Measurements from ENCODE around the gene CSF2. TPM values are rescaled to one million over a fixed set of nuclear protein-coding genes. Genes with fewer than 3 reads are reported as not detected.

Gene CSF2
- total and polyA plus RNA-seq, 2 of the 4 experiments (the other 2 are of a cell fraction): 0.31 TPM; not detected in 1

DNA sequence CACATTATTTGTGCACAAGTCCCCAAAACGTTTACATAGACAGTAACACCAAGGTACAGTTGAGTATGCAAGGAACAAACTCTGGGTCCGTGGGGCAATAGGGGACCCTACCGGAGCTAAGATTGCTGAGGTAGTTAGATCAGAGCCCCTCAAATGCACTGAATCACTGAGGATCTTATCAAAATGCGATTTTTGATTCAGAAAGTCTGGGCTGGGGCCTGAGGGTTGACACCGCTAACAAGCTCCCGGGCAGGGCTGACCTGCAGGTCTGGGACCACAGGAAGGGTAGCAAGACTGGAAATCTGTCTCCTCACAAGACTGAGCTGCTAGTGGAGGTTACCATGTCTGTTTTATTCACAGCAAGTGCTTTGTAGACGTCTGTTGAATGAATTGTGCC is 14.9 kb upstream of the CSF2 start:
- no peak overlapping the region for H2AK9ac ChIP-seq (replicated peaks; ENCODE audit: low read depth, low read length, poor library complexity)
- POLR2A ChIA-PET (ENCODE audit: unreplicated experiment): no interaction called here
- H3K9ac ChIP-seq (ENCODE audit: low read depth, low read length): no peak overlapping the region
- H3K27ac ChIP-seq (ENCODE audit: insufficient read depth, low read length): no peak overlapping the region
- no peak overlapping the region for H2BK15ac ChIP-seq (ENCODE audit: low read depth, low read length)
- no TSS peak for BruUV-seq (replicated peaks)
- no peaks in the 10 kb centered on the region for H4K20me1 ChIP-seq (ENCODE audit: insufficient read depth, low read length)
- intact Hi-C loops (cut with micrococcal nuclease): no loop called here
- no peak overlapping the region for H3K4me3 ChIP-seq (ENCODE audit: insufficient read depth, low read depth, low read length)
- no peak overlapping the region for H3K56ac ChIP-seq (ENCODE audit: extremely low read depth, insufficient read depth, low read length)
- no peak overlapping the region for H4K8ac ChIP-seq (ENCODE audit: low read depth in 2 of 2, low read length in 2 of 2)
- H3K36me3 ChIP-seq (ENCODE audit: control insufficient read depth, insufficient read depth, low read length): no peaks in the 10 kb centered on the region
- 57% methylated on average over 4 of the region's 7 CpGs; no CpG with 5 or more reads in 1 of the 2 experiments for WGBS, 2 experiments (ENCODE audit: extremely low coverage in 2 of 2, insufficient read length in 1 of 2)
- H3K27me3 ChIP-seq (ENCODE audit: control insufficient read depth, insufficient read depth, low read length): peaks cover 17% of the 10 kb centered on the region; the same call in 1 of the 2 replicates
- no peak overlapping the region for H3K4me2 ChIP-seq (ENCODE audit: low read depth, low read length)
- no peak for TF ChIP-seq MXI1 (IDR thresholded peaks at IDR 0.05; ENCODE audit: borderline replicate concordance, low read depth, low read length)
- TF ChIP-seq CHD1 (IDR thresholded peaks at IDR 0.05; ENCODE audit: low read depth, low read length): no peak
- TF ChIP-seq MAZ (IDR thresholded peaks at IDR 0.05; ENCODE audit: borderline replicate concordance, low read depth, low read length): no peak
- TF ChIP-seq MAFK (IDR thresholded peaks at IDR 0.05; ENCODE audit: low read depth, low read length): no peak
- TF ChIP-seq POLR2A (IDR thresholded peaks at IDR 0.05; ENCODE audit: low read depth, low read length): no peak
- no peak for TF ChIP-seq SMC3 (IDR thresholded peaks at IDR 0.05; ENCODE audit: low read depth, low read length)
- TF ChIP-seq, protein P1, sequence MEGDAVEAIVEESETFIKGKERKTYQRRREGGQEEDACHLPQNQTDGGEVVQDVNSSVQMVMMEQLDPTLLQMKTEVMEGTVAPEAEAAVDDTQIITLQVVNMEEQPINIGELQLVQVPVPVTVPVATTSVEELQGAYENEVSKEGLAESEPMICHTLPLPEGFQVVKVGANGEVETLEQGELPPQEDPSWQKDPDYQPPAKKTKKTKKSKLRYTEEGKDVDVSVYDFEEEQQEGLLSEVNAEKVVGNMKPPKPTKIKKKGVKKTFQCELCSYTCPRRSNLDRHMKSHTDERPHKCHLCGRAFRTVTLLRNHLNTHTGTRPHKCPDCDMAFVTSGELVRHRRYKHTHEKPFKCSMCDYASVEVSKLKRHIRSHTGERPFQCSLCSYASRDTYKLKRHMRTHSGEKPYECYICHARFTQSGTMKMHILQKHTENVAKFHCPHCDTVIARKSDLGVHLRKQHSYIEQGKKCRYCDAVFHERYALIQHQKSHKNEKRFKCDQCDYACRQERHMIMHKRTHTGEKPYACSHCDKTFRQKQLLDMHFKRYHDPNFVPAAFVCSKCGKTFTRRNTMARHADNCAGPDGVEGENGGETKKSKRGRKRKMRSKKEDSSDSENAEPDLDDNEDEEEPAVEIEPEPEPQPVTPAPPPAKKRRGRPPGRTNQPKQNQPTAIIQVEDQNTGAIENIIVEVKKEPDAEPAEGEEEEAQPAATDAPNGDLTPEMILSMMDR (conservative IDR thresholded peaks at IDR 0.05; ENCODE audit: low read depth, low read length): no peak
- no peak for TF ChIP-seq RAD21 (IDR thresholded peaks at IDR 0.05; ENCODE audit: low read length)
- no peak for TF ChIP-seq NFE2L2 (IDR thresholded peaks at IDR 0.05; ENCODE audit: low read depth, low read length)
- TF ChIP-seq FOS (IDR thresholded peaks at IDR 0.05; ENCODE audit: low read depth, low read length): no peak
- H3K14ac ChIP-seq (replicated peaks; ENCODE audit: low read depth, low read length): no peak overlapping the region
- H2BK120ac ChIP-seq (ENCODE audit: low read depth, low read length): no peak overlapping the region
- no peak overlapping the region for H3K23ac ChIP-seq (ENCODE audit: low read depth, low read length)
- ATAC-seq (ENCODE audit: low read depth) (no peak), DNase-seq (no peak)
- no peak overlapping the region for H2AFZ ChIP-seq (replicated peaks; ENCODE audit: low read length, poor library complexity)
- H3K4ac ChIP-seq (ENCODE audit: low read depth, low read length): no peak overlapping the region
- H3K9me1 ChIP-seq (ENCODE audit: insufficient read depth, low read length): no peaks in the 10 kb centered on the region
- no peak overlapping the region for H2BK5ac ChIP-seq (ENCODE audit: low read depth, low read length, poor library complexity, severe bottlenecking)
- CTCF ChIA-PET: interaction anchor here (1.4 kb wide), 1 partner anchor 469 kb away, joined by 3 read pairs; no protein-coding TSS in a partner anchor
- no peak overlapping the region for H2AK5ac ChIP-seq (ENCODE audit: low read depth, low read length)
- H4K5ac ChIP-seq (ENCODE audit: low read depth, low read length): no peak overlapping the region
- H3K18ac ChIP-seq (ENCODE audit: low read depth, low read length): no peak overlapping the region
- in situ Hi-C loops (cut with MboI; ENCODE audit: low sequenced_read_pairs): no loop called here
- no peak overlapping the region for H4K91ac ChIP-seq (ENCODE audit: insufficient read depth, low read depth, low read length)
- H3K79me1 ChIP-seq (ENCODE audit: low read depth in 1 of 2, low read length in 2 of 2): no peaks in the 10 kb centered on the region
- dilution Hi-C loops (cut with HindIII; ENCODE audit: low sequenced_read_pairs, unreplicated experiment): no loop called here
- H3K4me1 ChIP-seq (ENCODE audit: control insufficient read depth, insufficient read depth, low read length): no peaks in the 10 kb centered on the region
- H3K9me3 ChIP-seq (ENCODE audit: control insufficient read depth, insufficient read depth, low read length): no peaks in the 10 kb centered on the region
- no peak overlapping the region for H2BK20ac ChIP-seq (ENCODE audit: low read depth, low read length)
